Endothelial cell (in vitro differentiated cells): Measurements from ENCODE around the gene RPS17. TPM values are rescaled to one million over a fixed set of nuclear protein-coding genes. Genes with fewer than 3 reads are reported as not detected.

Experiments used
- DNase-seq: peaks from one replicate; pipeline ENCODE4 v3.0.0; 2021; ENCODE audit warnings: low spot score
- H3K27ac Mint-ChIP-seq: one replicate; pipeline ENCODE4 v1.8.0; 2021; ENCODE audit warnings: mixed read lengths, inconsistent platforms; ENCODE audit not compliant: unreplicated experiment
- H3K27me3 Mint-ChIP-seq: one replicate; pipeline ENCODE4 v1.8.0; 2021; ENCODE audit warnings: mild to moderate bottlenecking, moderate library complexity, mixed read lengths, inconsistent platforms; ENCODE audit not compliant: unreplicated experiment
- H3K36me3 Mint-ChIP-seq: one replicate; pipeline ENCODE4 v1.8.0; 2021; ENCODE audit warnings: mild to moderate bottlenecking, low read depth, mixed read lengths, inconsistent platforms; ENCODE audit not compliant: unreplicated experiment
- H3K4me1 Mint-ChIP-seq: one replicate; pipeline ENCODE4 v1.8.0; 2021; ENCODE audit warnings: mild to moderate bottlenecking, mixed read lengths, inconsistent platforms; ENCODE audit not compliant: unreplicated experiment
- H3K4me3 Mint-ChIP-seq: one replicate; pipeline ENCODE4 v1.8.0; 2021; ENCODE audit warnings: mild to moderate bottlenecking, mixed read lengths, inconsistent platforms; ENCODE audit not compliant: unreplicated experiment
- H3K9me3 Mint-ChIP-seq: one replicate; pipeline ENCODE4 v1.8.0; 2021; ENCODE audit warnings: mixed read lengths, inconsistent platforms; ENCODE audit not compliant: unreplicated experiment
- CTCF ChIP-seq: fragments of 200-600 bp; sonication (generic); IDR thresholded peaks from one replicate; pipeline ENCODE4 v1.5.0; 2021; ENCODE audit warnings: antibody characterized with exemption; ENCODE audit not compliant: unreplicated experiment
- total RNA-seq: library from RNA; stranded (reverse); fragmentation: NEBNext Ultra II Directional; extraction: Animal tissue kit (Norgen Biotek cat#: 25700); gene quantifications from one replicate; pipeline ENCODE4 v1.2.1, GENCODE V29; 2021; ENCODE audit not compliant: unreplicated experiment

RPS17 gene
- total RNA-seq, 1 donor from 2014 or later, result 1,823 TPM

- no peak for DNase-seq
- peaks cover 11% of the 10 kb centered on the region for H3K4me1 Mint-ChIP-seq
- H3K27me3 Mint-ChIP-seq, result peaks cover 7% of the 10 kb centered on the region
- TF ChIP-seq CTCF, result no peak
- H3K4me3 Mint-ChIP-seq, result no peak overlapping the region
- H3K36me3 Mint-ChIP-seq, result no peaks in the 10 kb centered on the region
- H3K9me3 Mint-ChIP-seq, result no peaks in the 10 kb centered on the region
- no peak overlapping the region for H3K27ac Mint-ChIP-seq
These were observed 2.9 kb upstream of the RPS17 start for GRCh38 chr15:82543160-82543559.

- Mint-ChIP-seq H3K9me3 (no peaks in the 10 kb centered on the region), H3K4me1 (peaks cover 14% of the 10 kb centered on the region), H3K27ac (peak overlapping the region; percentile 93), H3K27me3 (peaks cover 9% of the 10 kb centered on the region), H3K36me3 (peaks cover 17% of the 10 kb centered on the region), H3K4me3 (peak overlapping the region; percentile 97)
- no peak for TF ChIP-seq CTCF
- no peak for DNase-seq
These were observed 751 bp upstream of the RPS17 start for GRCh38 chr15:82540984-82541431.

GRCh38 chr15:82539691-82540054 lies 584 bp downstream of the RPS17 start:
- no peak for TF ChIP-seq CTCF
- Mint-ChIP-seq H3K27ac (peak overlapping the region; percentile 95), H3K4me3 (peak overlapping the region; percentile 97), H3K36me3 (peaks cover 19% of the 10 kb centered on the region), H3K27me3 (peaks cover 9% of the 10 kb centered on the region), H3K4me1 (peaks cover 14% of the 10 kb centered on the region), H3K9me3 (no peaks in the 10 kb centered on the region)
- DNase-seq, result no peak

- Mint-ChIP-seq H3K27ac (peak overlapping the region; percentile 95), H3K36me3 (peaks cover 24% of the 10 kb centered on the region), H3K4me1 (peaks cover 14% of the 10 kb centered on the region), H3K27me3 (peaks cover 9% of the 10 kb centered on the region), H3K4me3 (peak overlapping the region; percentile 97), H3K9me3 (no peaks in the 10 kb centered on the region)
- no peak for DNase-seq
- TF ChIP-seq CTCF, result no peak
These were observed 1.1 kb downstream of the RPS17 start for GRCh38 chr15:82538961-82539690.

DNA sequence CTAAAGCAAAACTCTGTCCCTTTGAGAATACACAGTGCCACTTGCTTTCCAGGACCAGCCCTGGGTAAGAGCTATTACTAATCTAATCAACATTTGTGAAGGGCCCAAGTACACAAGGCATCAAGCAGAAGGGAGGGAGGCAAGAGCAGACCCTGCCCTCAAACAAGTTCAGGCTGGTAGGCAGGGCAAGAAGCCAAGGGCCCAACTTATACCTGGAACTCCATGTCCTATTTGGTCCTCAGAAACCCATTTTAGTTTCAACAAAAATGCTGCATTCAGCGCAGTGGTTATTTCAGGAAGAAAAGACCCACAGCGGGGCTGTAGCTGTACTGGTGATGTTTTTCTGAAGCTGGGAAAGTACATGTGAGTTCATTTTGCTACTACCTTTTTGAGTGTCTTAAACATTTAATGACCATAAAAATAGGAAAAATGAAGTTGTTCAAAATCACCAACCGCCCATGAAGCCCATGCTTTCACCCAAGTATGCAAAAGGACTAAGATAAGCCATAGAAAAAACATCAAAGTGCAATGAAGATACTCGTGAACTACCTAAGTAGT lies 2.8 kb downstream of the RPS17 start:
- peaks cover 7% of the 10 kb centered on the region for H3K27me3 Mint-ChIP-seq
- no peak for TF ChIP-seq CTCF
- no peaks in the 10 kb centered on the region for H3K9me3 Mint-ChIP-seq
- no peak for DNase-seq
- peaks cover 14% of the 10 kb centered on the region for H3K4me1 Mint-ChIP-seq
- H3K4me3 Mint-ChIP-seq, result peak overlapping the region; percentile 59
- peak overlapping the region; percentile 42 for H3K27ac Mint-ChIP-seq
- H3K36me3 Mint-ChIP-seq, result peaks cover 24% of the 10 kb centered on the region
